Measurements from ENCODE around the gene PRRC1.

Gene PRRC1

DNA sequence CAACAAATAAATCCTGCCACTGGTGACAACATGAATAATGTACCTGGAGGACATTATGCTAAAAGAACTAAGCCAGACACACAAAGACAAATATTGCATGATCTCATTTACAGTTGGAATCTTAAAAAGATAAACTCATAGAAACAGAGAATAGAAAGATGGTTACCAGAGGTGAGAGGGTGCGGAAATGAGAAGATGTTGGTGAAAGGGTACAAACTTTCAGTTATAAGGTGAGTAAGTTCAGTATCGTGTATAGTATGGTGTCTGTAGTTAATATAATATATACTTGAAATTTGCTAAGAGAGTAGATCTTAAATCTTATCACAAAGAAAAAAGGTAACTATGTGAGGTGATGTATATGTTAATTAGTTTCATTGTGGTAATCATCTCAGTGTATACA, 63.3 kb downstream of the PRRC1 start:
- no peak for DNase-seq (ENCODE audit: low read depth in 2 of 2)

DNA sequence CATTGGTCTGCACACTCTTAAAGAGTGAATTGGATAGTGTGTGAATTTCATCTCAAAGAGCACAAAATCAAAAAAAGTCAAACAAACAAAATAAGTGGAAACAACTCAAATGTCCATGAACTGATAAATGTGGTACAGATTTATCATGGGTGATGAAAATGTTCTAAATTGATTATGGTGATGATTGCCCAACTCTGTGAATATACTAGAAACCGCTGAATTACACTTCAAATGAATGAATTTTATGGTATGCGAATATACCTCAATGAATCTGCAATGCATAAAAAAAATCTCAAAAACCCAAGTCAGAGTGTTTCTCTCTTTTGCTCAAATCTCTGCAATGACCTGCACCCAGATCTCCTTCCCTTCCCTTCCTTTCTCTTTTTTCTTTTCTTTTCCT, 64.0 kb downstream of the PRRC1 start:
- no peak for DNase-seq (ENCODE audit: low read depth in 2 of 2)

DNA sequence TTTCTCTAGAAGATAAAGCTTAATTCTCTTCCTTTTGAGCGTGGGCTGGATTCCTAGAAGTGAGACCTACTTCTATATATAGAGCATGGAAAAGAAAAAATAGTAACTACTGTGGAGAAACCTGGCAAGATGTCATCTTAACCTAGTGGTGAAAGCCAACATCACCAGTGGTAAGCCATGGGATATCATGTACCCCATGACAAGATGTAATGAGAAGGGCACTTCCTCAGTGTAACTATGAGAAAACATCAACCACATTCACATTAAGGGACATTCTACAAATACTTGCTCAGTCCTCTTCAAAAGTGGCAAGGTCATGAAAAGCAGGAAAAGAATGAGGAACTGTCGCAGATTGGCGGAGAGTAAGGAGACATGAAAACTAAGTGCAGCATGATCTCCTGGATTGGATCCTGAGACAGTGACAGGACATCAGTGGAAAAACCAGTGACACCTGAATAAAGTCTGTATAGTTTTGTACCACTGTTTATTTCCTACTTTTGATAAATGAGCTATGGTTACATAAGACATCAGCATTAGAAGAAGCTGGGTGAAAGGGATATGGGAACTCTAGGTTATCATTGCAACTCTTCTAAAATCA, 65.4 kb downstream of the PRRC1 start:
- DNase-seq (ENCODE audit: low read depth in 2 of 2): no peak

DNA sequence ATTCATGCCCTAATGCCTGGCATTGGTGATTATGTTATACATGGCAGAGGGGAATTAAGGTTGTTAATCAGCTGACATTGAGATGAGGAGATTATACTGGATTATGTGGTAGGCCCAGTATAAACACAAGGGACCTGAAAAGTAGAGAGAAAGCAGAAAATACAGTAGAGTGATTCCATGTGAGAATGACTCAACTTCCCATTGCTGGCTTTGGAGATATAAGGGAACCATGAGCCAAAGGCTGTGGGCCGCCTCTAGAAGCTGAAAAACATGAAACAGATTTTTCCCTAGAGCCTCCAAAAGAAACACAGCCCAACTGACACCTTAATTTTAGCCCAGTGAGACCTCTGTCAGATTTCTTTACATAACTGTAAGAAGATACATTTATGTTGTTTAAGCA, 66.4 kb downstream of the PRRC1 start:
- no peak for DNase-seq (ENCODE audit: low read depth in 2 of 2)

DNA sequence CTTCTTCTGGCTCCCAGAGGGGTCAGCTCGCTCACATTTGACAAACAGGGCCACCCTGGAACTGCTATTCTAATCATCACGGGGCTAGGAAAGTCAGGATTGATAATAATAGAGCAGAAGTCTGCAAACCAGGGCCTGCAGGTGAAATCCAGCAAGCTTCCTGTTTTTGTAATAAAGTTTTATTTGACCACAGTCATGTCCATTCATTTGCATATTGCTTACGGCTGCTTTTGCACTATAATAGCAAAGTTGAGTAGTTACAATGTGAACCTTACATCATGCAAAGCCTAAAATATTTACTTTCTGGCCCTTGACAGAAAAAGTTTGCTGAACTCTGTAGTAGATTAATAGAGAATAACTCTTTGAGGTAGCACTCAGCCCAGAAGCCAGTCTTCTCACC, 68.2 kb downstream of the PRRC1 start:
- no peak for DNase-seq (ENCODE audit: low read depth in 2 of 2)

DNA sequence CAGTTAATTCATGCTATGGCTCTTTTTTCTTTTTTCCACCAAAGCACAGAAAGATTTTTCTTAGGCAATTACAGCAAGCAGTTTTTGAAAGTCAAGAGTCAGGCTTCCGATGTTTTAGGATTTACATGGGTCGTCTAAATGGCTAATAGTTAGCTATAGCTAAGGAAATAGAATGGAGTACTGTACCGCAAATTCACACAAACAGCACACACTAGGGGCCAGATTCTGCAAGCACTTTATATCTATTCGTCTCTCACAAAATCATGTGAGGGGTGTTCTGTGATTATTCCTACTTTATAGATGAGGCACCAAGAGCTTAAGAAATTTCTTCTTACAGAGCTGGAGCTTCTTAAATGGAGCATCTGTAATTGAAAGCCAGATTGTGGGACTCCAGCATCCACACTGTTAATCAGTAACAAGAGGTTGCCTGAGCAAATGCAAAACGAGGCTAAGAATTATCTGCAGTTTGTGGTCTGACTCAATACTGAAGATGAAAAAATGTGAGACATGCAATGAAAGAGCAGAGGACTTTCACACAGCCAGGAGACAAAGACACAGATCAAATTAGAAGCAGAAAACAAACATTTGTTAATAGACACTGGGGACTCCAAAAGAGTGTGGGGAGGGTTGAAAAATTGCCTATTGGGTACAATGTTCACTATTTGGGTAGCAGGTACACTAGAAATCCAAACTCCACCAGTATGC, 68.8 kb downstream of the PRRC1 start:
- no peak for DNase-seq (ENCODE audit: low read depth in 2 of 2)

DNA sequence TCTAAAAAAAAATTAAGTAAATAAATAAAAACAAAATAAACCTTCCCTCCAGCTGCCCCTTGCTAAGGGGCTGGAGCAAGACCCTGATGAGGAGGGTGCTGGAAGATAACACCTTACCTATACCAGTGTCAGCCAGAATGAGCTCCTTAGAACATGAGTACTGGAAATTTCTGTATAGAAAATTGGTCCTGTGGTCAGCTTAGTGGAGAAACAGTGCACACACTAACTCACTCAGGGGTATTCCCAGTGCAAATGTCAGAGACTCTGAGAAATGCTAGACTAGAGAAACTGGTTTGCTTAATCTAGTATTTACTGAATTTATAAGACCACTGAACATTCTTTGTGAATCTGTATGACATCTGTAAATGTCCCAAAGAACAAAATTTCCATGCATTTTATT, 69.4 kb downstream of the PRRC1 start:
- no peak for DNase-seq (ENCODE audit: low read depth in 2 of 2)

- DNase-seq (ENCODE audit: low read depth in 2 of 2): no peak
These were observed 69.9 kb downstream of the PRRC1 start for GRCh38 chr5:127587246-127587917.

- DNase-seq (ENCODE audit: low read depth in 2 of 2): no peak
These were observed 70.9 kb downstream of the PRRC1 start for GRCh38 chr5:127588368-127588767.

DNA sequence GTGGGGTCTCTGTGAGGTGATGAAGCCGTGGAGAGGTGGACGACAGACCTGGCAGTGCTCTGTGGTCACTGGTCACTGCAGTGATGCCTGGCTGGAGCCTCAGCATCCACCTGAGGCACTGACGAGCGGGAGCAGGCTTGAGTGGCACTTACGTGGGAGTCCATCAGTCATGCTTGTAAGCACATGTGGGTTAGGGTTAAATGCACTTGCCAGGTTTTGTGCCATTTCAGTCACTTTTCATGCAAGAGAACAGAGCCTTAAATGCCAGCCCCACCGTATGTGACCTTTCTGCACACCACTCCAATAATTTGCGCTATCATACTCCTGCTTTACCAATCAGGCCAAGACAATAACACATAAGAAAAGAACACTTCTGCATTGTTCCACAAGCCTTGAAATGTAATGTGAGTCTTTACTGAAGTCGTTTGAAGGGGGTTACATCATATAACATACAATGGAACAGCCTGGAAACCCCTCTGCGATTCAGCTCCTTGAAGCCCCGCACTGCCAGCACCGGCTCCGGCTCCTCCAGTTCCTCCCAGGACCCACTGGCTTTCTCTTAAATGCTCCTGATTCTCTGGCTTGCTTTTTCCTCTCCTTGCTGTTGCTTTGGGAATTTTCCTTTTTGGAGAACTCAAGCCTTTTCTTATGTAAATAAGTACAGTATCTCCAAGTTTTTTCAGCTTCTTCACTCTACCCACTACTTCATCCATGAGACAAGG, 72.0 kb downstream of the PRRC1 start:
- no peak for DNase-seq (ENCODE audit: low read depth in 2 of 2)

GRCh38 chr5:127590156-127590722, 72.8 kb downstream of the PRRC1 start:
- no peak for DNase-seq (ENCODE audit: low read depth in 2 of 2)

GRCh38 chr5:127595484-127596368, 78.3 kb downstream of the PRRC1 start:
- no peak for DNase-seq (ENCODE audit: low read depth in 2 of 2)

DNA sequence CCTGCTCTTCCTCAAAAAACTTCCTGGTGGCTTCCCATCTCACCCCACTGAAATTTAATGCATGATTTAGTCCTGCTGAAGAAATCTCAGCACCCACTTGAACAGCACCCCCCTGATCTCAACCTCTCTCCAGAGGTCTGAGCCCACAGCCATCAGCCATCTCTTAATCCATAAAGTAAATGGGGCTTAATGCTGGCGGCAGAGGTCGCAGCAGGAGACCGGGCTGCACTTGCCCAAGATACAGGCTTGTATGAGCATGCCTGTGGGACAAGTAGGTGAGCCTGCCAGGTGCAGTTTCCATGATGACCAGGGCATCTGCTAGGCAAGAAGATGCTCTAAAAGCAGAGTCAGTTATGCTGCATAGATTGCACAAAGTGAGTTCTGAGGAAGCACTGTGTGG, 79.1 kb downstream of the PRRC1 start:
- DNase-seq (ENCODE audit: low read depth in 2 of 2): no peak

- no peak for DNase-seq (ENCODE audit: low read depth in 2 of 2)
These were observed 81.9 kb downstream of the PRRC1 start for GRCh38 chr5:127599320-127599719.

- no peak for DNase-seq (ENCODE audit: low read depth in 2 of 2)
These were observed 82.4 kb downstream of the PRRC1 start for GRCh38 chr5:127599847-127600246.

DNA sequence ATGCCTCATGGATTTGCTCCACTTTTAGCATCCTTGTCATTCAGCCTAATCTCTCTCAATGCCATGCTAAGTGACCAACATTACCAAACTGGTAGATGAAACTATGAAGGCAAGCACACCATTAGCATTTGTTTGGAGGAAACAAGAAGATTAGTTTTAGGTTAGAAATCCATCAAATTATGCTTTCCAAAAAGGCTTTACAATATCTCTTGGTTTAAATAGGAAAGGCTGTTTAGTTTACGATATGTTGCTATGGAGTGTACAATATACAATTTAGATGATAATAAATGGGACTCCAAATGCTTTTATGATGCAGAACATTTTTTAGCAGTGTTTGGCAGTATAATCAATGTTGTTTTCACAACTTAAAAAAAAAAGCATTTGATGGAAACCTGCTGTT, 83.7 kb downstream of the PRRC1 start:
- DNase-seq (ENCODE audit: low read depth in 2 of 2): no peak

- DNase-seq (ENCODE audit: low read depth in 2 of 2): no peak
These were observed 84.2 kb downstream of the PRRC1 start for GRCh38 chr5:127601601-127602000.

- DNase-seq (ENCODE audit: low read depth in 2 of 2): no peak
These were observed 85.0 kb downstream of the PRRC1 start for GRCh38 chr5:127602481-127602880.

- DNase-seq (ENCODE audit: low read depth in 2 of 2): no peak
These were observed 85.7 kb downstream of the PRRC1 start for GRCh38 chr5:127602896-127603844.
